H1 (cell line): ENCODE data around the gene TPT1. TPM values are rescaled to one million over a fixed set of nuclear protein-coding genes. Genes with fewer than 3 reads are reported as not detected.

ENCODE experiments used
- CREB1 ChIP-seq: IDR thresholded peaks from 2 replicates; pipeline ENCODE4 v1.6.1; 2012; ENCODE audit warnings: inconsistent platforms
- GABPA ChIP-seq: IDR thresholded peaks from 2 replicates; pipeline ENCODE4 v1.6.1; 2011; ENCODE audit warnings: mild to moderate bottlenecking, low read length, moderate library complexity, borderline replicate concordance; ENCODE audit not compliant: insufficient read depth
- KDM5A ChIP-seq: fragments of 200-600 bp; IDR thresholded peaks from 2 replicates; pipeline ENCODE4 v1.7.1; 2012; ENCODE audit warnings: mild to moderate bottlenecking, low read length, inconsistent platforms, mixed read lengths
- NANOG ChIP-seq: IDR thresholded peaks from 2 replicates; pipeline ENCODE4 v1.6.1; 2011; ENCODE audit warnings: low read length, low read depth, mild to moderate bottlenecking, inconsistent platforms; ENCODE audit not compliant: insufficient read depth, poor library complexity, severe bottlenecking
- RAD21 ChIP-seq, 2 experiments: IDR thresholded peaks in 1 of 2; conservative IDR thresholded peaks in 1 of 2; 2 replicates each; pipeline ENCODE4 v1.6.1; 2011; ENCODE audit warnings: low read depth in 2 of 2, low read length in 2 of 2, improper control_type of control experiment in 1 of 2, inconsistent platforms in 1 of 2, mild to moderate bottlenecking in 1 of 2, moderate library complexity in 1 of 2
- RBBP5 ChIP-seq: IDR thresholded peaks from 2 replicates; pipeline ENCODE4 v1.7.1; 2012; ENCODE audit warnings: low read depth, mild to moderate bottlenecking, inconsistent platforms, low read length, moderate library complexity, borderline replicate concordance
- SP1 ChIP-seq: IDR thresholded peaks from 2 replicates; pipeline ENCODE4 v1.6.1; 2011; ENCODE audit warnings: low read depth, low read length
- TCF12 ChIP-seq: IDR thresholded peaks from 2 replicates; pipeline ENCODE4 v1.6.1; 2011; ENCODE audit warnings: low read depth, mild to moderate bottlenecking, low read length
- YY1 ChIP-seq: IDR thresholded peaks from 2 replicates; pipeline ENCODE4 v1.6.1; 2011; ENCODE audit warnings: low read depth, mild to moderate bottlenecking, low read length
- polyA plus RNA-seq, 7 experiments: library from polyadenylated mRNA; depleted of rRNA in 3 of 7; stranded (reverse) in 5 of 7; unstranded in 2 of 7; fragments of >200 nt in 5 of 7; fragments of 200-250 nt in 2 of 7; gene quantifications; 1 replicate in 5 of 7; 2 replicates in 1 of 7; 4 replicates in 1 of 7; pipeline versions ENCODE4 v1.2.1 to v1.2.3, GENCODE V29; 2011 to 2013; ENCODE audit warnings: missing spikeins in 2 of 7, mixed read lengths in 2 of 7
- total RNA-seq: library from RNA; stranded (reverse); fragmentation: NEBNext Ultra II Directional; extraction: Animal tissue kit (Norgen Biotek cat#: 25700); gene quantifications from 2 replicates; pipeline ENCODE4 v1.2.1, GENCODE V29; 2021

Gene TPT1
- total and polyA plus RNA-seq, 2 of the 8 experiments (the other 6 are each of a cell fraction or from before 2014, with no cell fraction given): 2,245 to 2,279 TPM

DNA sequence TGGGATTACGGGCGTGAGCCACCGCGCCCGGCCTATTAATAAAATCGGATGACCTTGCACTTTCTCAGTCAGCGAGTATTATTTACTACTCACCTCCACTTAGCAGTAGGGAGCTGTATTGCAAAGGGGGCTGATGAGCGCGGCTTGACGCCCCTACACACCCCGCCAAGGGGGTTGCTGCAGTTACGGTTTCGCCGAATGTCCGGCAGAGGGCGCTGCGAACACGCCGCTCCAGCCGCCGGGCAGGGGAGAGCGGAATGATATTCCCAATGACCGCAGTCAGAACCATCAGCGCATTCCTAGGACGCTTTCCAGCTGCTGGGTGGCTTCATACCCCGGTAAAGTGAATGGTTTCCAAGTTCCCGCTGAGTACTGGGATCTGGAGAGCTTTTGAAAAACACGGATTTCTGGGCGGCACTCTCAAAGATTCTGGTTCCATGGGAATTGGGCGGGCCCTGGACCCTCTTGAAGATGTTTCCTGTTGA, 30.0 kb upstream of the TPT1 start (continued):
- peak; percentile 80 for TF ChIP-seq NANOG
- TF ChIP-seq KDM5A: 0 out of 2 replicates have a peak, but pooled peaks have one; percentile 36
- no peak for TF ChIP-seq GABPA
- TF ChIP-seq SP1: 0 out of 2 replicates have a peak, but pooled peaks have one; percentile 37
- TF ChIP-seq RBBP5: peak; percentile 49; the same call in 1 of the 2 replicates
- 0 out of 2 replicates have a peak, but pooled peaks have one; percentile 19 for TF ChIP-seq CREB1
- peak; percentile 94 for TF ChIP-seq RAD21 (IDR thresholded peaks at IDR 0.05 in 1 of 2, conservative IDR thresholded peaks at IDR 0.05 in 1 of 2; ENCODE audit: low read depth in 2 of 2, low read length in 2 of 2)
- peak; percentile 72; the same call in 1 of the 2 replicates for TF ChIP-seq YY1
- TF ChIP-seq TCF12: 0 out of 2 replicates have a peak, but pooled peaks have one; percentile 26
- TF ChIP-seq, all 59 proteins: peak for 14
